WTC11 (cell line): ENCODE results near the gene DPY30. TPM values are rescaled to one million over a fixed set of nuclear protein-coding genes. Genes with fewer than 3 reads are reported as not detected.
"Not testable (repeated sequence)": the region's sequence is repeated elsewhere in the genome, so short reads cannot be mapped to it uniquely, and the experiment has no call there.

ENCODE experiments used
- ATAC-seq: fragments of 200-7000 bp; cut with Tn5 transposase; 2 replicates; pipeline ENCODE4 v1.10.0; 2021; ENCODE audit warnings: mild to moderate bottlenecking, moderate library complexity
- CTCF ChIA-PET: fragments of 300-600 bp; sonication (Branson Sonifier 250); formaldehyde crosslinking; loops from one replicate; lab custom pipeline; 2021; ENCODE audit warnings: antibody characterized with exemption; lab: Charles Lee
- POLR2A ChIA-PET: fragments of 350-600 bp; sonication (Branson Sonifier 250); formaldehyde crosslinking; loops from one replicate; lab custom pipeline; 2021; ENCODE audit warnings: antibody characterized with exemption; lab: Charles Lee
- DNase-seq: peaks from one replicate; pipeline ENCODE4 v3.0.0; 2021; ENCODE audit warnings: low spot score
- H3K27ac Mint-ChIP-seq: 2 replicates; pipeline ENCODE4 v1.8.0; 2021; ENCODE audit warnings: mixed read lengths
- H3K27me3 Mint-ChIP-seq: 2 replicates; pipeline ENCODE4 v1.8.0; 2021; ENCODE audit warnings: low read depth, mild to moderate bottlenecking, moderate library complexity, mixed read lengths
- H3K36me3 Mint-ChIP-seq: 2 replicates; pipeline ENCODE4 v1.8.0; 2021; ENCODE audit warnings: mixed read lengths
- H3K4me1 Mint-ChIP-seq: 2 replicates; pipeline ENCODE4 v1.8.0; 2022; ENCODE audit warnings: mixed read lengths
- H3K4me3 Mint-ChIP-seq: 2 replicates; pipeline ENCODE4 v1.8.0; 2021; ENCODE audit warnings: mild to moderate bottlenecking, moderate library complexity, mixed read lengths
- H3K9me3 Mint-ChIP-seq: 2 replicates; pipeline ENCODE4 v1.8.0; 2021; ENCODE audit warnings: mixed read lengths
- EMX1 ChIP-seq: fragments of 250-450 bp; sonication (Bioruptor Pico); IDR thresholded peaks from 2 replicates; pipeline ENCODE4 v1.8.0; 2021; ENCODE audit warnings: mild to moderate bottlenecking
- ESRRA ChIP-seq: sonication (generic); formaldehyde crosslinking; IDR thresholded peaks from 2 replicates; pipeline ENCODE4 v1.8.1; 2022; ENCODE audit warnings: mild to moderate bottlenecking, missing genetic modification reagents, borderline replicate concordance
- HMGA2 ChIP-seq: fragments of 250-450 bp; sonication (Bioruptor Pico); IDR thresholded peaks from 2 replicates; pipeline ENCODE4 v1.4.0; 2021; ENCODE audit warnings: mild to moderate bottlenecking, moderate library complexity
- MYBL2 ChIP-seq: sonication (generic); formaldehyde crosslinking; IDR thresholded peaks from 2 replicates; pipeline ENCODE4 v1.8.1; 2023; ENCODE audit warnings: mild to moderate bottlenecking, moderate library complexity, missing genetic modification reagents
- NR2C2 ChIP-seq: sonication (generic); formaldehyde crosslinking; IDR thresholded peaks from 2 replicates; pipeline ENCODE4 v1.8.0; 2022; ENCODE audit warnings: mild to moderate bottlenecking, missing genetic modification reagents
- SOX15 ChIP-seq: fragments of 250-450 bp; sonication (Bioruptor Pico); IDR thresholded peaks from 2 replicates; pipeline ENCODE4 v1.9.0; 2021; ENCODE audit warnings: mild to moderate bottlenecking
- TEAD4 ChIP-seq: sonication (generic); formaldehyde crosslinking; IDR thresholded peaks from 2 replicates; pipeline ENCODE4 v1.8.0; 2022; ENCODE audit warnings: mild to moderate bottlenecking, missing genetic modification reagents
- ZNF416 ChIP-seq: fragments of 250-450 bp; sonication (Bioruptor Pico); IDR thresholded peaks from 2 replicates; pipeline ENCODE4 v1.9.0; 2021; ENCODE audit warnings: mild to moderate bottlenecking, inconsistent platforms
- total RNA-seq: library from RNA; stranded (reverse); gene quantifications from 3 replicates; pipeline ENCODE4 v1.2.3, GENCODE V29; 2021
- TF ChIP-seq, protein P1 (sequence below): sonication (generic); formaldehyde crosslinking; IDR thresholded peaks from 2 replicates; pipeline ENCODE4 v1.8.0; 2023; ENCODE audit warnings: mild to moderate bottlenecking, missing genetic modification reagents
- TF ChIP-seq, protein P2 (sequence below): fragments of 250-450 bp; sonication (Bioruptor Pico); IDR thresholded peaks from 2 replicates; pipeline ENCODE4 v1.8.0; 2021; ENCODE audit warnings: mild to moderate bottlenecking
- TF ChIP-seq, protein P3 (sequence below): sonication (generic); formaldehyde crosslinking; conservative IDR thresholded peaks from 2 replicates; pipeline ENCODE4 v1.8.1; 2023; ENCODE audit warnings: mild to moderate bottlenecking, low read depth, missing genetic modification reagents, moderate library complexity
- TF ChIP-seq, protein P4 (sequence below): sonication (generic); formaldehyde crosslinking; IDR thresholded peaks from 2 replicates; pipeline ENCODE4 v1.8.0; 2023; ENCODE audit warnings: missing genetic modification reagents
- TF ChIP-seq, protein P5 (sequence below): fragments of 200-600 bp; IDR thresholded peaks from 2 replicates; pipeline ENCODE4 v1.8.0; 2022; ENCODE audit warnings: antibody characterized with exemption
- TF ChIP-seq, protein P6 (sequence below): sonication (generic); formaldehyde crosslinking; IDR thresholded peaks from 2 replicates; pipeline ENCODE4 v1.8.0; 2022; ENCODE audit warnings: missing genetic modification reagents

The DPY30 gene
- total RNA-seq, 1 experiment from 2014 or later: 116 TPM

DNA sequence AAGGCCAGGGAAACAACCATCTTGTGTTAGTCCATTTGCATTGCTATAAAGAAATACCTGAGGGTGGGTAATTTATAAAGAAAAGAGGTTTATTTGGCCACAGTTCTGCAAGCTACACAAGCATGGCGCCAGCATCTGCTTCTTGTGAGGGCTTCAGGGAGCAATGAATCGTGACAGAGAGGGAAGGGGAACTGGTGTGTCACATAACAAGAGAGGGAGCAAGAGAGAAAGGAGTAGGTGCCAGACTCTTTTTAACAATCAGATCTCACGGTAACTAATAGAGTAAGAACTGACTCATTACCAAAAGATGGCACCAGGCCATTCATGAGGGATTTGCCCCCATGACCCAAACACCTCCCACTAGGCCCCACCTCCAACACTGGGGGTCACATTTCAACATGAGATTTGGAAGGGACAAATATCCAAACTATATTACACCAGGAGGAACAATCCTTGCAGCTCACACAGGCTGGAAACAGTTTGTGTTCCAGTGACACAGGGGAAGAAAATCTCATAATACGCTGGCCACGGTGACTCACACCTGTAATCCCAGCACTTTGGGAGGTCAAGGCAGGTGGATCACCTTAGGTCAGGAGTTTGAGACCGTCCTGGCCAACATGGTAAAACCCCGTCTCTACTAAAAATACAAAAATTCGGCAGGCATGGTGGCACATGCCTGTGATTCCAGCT is 5.3 kb downstream of the DPY30 start:
- ATAC-seq, POLR2A ChIA-PET, H3K4me1 Mint-ChIP-seq, H3K27me3 Mint-ChIP-seq, H3K4me3 Mint-ChIP-seq, DNase-seq, H3K9me3 Mint-ChIP-seq: not testable (repeated sequence)
- peak overlapping the region; percentile 54 for H3K27ac Mint-ChIP-seq
- CTCF ChIA-PET: interaction anchor here (1.1 kb wide), 1 partner anchor 147 kb away, joined by 3 read pairs; no protein-coding TSS in a partner anchor
- peaks cover 28% of the 10 kb centered on the region for H3K36me3 Mint-ChIP-seq

DNA sequence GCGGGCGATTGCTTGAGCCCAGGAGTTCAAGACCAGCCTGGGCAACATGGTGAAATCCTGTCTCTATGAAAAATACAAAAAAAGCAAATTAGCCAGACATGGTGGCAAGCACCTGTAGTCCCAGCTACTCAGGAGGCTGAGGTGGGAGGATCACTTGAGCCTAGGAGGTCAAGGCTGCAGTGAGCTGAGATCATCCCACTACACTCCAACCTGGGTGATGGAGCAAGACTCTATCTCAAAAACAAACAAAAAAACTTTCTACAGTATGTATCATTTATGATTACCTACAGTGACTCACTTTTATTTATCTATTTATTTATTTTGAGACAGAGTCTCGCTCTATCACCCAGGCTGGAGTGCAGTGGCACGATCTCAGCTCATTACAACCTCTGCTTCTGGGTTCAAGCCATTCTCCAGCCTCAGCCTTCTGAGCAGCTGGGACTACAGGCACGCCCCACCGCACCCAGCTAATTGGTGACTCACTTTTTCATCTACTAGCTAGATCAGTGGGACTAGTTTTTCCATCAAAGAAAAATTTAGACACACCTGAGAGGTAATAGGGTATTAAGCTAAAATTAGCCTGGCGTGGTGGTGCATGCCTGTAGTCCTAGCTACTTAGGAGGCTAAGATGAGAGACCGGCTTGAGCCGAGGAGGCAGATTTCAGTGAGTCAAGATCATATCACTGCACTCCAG is 20.7 kb downstream of the DPY30 start:
- CTCF ChIA-PET, ATAC-seq: not testable (repeated sequence)
- peaks cover 32% of the 10 kb centered on the region for H3K36me3 Mint-ChIP-seq

DNA sequence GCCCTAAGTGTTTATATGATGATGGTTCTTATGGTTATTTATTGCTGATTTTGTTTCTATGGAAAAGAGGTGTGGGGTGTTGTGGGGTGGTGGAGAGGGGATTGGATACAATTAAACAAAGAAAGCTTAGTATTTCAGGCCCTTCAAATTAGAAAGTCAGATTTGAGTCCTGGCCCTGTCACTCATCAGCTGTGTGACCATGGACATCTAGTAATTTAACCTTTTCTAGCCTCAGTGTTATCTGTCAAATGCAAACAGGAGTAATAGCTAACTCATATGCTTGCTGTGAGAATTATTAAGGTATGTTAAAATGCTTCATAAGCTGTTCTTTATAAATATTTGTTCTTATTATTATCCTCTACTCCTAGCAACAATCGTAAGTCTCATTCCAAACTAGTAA is 26.7 kb downstream of the DPY30 start:
- H3K4me3 Mint-ChIP-seq: no peak overlapping the region

More for the DNA sequence above, 20.7 kb downstream of the DPY30 start:
- DNase-seq, H3K4me1 Mint-ChIP-seq, H3K9me3 Mint-ChIP-seq, H3K4me3 Mint-ChIP-seq, H3K27ac Mint-ChIP-seq, H3K27me3 Mint-ChIP-seq, POLR2A ChIA-PET: not testable (repeated sequence)

More for the DNA sequence above, 26.7 kb downstream of the DPY30 start:
- Mint-ChIP-seq H3K27ac (no peak overlapping the region; the same call in 1 of the 2 replicates), H3K27me3 (no peaks in the 10 kb centered on the region), H3K9me3 (no peaks in the 10 kb centered on the region), H3K36me3 (peaks cover 17% of the 10 kb centered on the region), H3K4me1 (peaks cover 23% of the 10 kb centered on the region)
- DNase-seq (no peak), ATAC-seq (no peak)
- CTCF ChIA-PET: interaction anchor here (1.1 kb wide), 1 partner anchor 126 kb away, joined by 5 read pairs; no protein-coding TSS in a partner anchor
- no peak for TF ChIP-seq MYBL2 (CRISPR knock-in tag)
- TF ChIP-seq ZNF416 (CRISPR knock-in tag): no peak
- TF ChIP-seq, protein P1, sequence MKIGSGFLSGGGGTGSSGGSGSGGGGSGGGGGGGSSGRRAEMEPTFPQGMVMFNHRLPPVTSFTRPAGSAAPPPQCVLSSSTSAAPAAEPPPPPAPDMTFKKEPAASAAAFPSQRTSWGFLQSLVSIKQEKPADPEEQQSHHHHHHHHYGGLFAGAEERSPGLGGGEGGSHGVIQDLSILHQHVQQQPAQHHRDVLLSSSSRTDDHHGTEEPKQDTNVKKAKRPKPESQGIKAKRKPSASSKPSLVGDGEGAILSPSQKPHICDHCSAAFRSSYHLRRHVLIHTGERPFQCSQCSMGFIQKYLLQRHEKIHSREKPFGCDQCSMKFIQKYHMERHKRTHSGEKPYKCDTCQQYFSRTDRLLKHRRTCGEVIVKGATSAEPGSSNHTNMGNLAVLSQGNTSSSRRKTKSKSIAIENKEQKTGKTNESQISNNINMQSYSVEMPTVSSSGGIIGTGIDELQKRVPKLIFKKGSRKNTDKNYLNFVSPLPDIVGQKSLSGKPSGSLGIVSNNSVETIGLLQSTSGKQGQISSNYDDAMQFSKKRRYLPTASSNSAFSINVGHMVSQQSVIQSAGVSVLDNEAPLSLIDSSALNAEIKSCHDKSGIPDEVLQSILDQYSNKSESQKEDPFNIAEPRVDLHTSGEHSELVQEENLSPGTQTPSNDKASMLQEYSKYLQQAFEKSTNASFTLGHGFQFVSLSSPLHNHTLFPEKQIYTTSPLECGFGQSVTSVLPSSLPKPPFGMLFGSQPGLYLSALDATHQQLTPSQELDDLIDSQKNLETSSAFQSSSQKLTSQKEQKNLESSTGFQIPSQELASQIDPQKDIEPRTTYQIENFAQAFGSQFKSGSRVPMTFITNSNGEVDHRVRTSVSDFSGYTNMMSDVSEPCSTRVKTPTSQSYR (CRISPR knock-in tag): no peak
- no peak for TF ChIP-seq TEAD4 (CRISPR knock-in tag)
- no peak for TF ChIP-seq EMX1 (CRISPR knock-in tag)
- TF ChIP-seq, protein P2, sequence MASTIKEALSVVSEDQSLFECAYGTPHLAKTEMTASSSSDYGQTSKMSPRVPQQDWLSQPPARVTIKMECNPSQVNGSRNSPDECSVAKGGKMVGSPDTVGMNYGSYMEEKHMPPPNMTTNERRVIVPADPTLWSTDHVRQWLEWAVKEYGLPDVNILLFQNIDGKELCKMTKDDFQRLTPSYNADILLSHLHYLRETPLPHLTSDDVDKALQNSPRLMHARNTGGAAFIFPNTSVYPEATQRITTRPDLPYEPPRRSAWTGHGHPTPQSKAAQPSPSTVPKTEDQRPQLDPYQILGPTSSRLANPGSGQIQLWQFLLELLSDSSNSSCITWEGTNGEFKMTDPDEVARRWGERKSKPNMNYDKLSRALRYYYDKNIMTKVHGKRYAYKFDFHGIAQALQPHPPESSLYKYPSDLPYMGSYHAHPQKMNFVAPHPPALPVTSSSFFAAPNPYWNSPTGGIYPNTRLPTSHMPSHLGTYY (CRISPR knock-in tag): no peak
- TF ChIP-seq, protein P3, sequence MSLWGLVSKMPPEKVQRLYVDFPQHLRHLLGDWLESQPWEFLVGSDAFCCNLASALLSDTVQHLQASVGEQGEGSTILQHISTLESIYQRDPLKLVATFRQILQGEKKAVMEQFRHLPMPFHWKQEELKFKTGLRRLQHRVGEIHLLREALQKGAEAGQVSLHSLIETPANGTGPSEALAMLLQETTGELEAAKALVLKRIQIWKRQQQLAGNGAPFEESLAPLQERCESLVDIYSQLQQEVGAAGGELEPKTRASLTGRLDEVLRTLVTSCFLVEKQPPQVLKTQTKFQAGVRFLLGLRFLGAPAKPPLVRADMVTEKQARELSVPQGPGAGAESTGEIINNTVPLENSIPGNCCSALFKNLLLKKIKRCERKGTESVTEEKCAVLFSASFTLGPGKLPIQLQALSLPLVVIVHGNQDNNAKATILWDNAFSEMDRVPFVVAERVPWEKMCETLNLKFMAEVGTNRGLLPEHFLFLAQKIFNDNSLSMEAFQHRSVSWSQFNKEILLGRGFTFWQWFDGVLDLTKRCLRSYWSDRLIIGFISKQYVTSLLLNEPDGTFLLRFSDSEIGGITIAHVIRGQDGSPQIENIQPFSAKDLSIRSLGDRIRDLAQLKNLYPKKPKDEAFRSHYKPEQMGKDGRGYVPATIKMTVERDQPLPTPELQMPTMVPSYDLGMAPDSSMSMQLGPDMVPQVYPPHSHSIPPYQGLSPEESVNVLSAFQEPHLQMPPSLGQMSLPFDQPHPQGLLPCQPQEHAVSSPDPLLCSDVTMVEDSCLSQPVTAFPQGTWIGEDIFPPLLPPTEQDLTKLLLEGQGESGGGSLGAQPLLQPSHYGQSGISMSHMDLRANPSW (CRISPR knock-in tag): no peak
- TF ChIP-seq, protein P4, sequence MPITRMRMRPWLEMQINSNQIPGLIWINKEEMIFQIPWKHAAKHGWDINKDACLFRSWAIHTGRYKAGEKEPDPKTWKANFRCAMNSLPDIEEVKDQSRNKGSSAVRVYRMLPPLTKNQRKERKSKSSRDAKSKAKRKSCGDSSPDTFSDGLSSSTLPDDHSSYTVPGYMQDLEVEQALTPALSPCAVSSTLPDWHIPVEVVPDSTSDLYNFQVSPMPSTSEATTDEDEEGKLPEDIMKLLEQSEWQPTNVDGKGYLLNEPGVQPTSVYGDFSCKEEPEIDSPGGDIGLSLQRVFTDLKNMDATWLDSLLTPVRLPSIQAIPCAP: no peak
- TF ChIP-seq, protein P5, sequence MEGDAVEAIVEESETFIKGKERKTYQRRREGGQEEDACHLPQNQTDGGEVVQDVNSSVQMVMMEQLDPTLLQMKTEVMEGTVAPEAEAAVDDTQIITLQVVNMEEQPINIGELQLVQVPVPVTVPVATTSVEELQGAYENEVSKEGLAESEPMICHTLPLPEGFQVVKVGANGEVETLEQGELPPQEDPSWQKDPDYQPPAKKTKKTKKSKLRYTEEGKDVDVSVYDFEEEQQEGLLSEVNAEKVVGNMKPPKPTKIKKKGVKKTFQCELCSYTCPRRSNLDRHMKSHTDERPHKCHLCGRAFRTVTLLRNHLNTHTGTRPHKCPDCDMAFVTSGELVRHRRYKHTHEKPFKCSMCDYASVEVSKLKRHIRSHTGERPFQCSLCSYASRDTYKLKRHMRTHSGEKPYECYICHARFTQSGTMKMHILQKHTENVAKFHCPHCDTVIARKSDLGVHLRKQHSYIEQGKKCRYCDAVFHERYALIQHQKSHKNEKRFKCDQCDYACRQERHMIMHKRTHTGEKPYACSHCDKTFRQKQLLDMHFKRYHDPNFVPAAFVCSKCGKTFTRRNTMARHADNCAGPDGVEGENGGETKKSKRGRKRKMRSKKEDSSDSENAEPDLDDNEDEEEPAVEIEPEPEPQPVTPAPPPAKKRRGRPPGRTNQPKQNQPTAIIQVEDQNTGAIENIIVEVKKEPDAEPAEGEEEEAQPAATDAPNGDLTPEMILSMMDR: no peak
- TF ChIP-seq, protein P6, sequence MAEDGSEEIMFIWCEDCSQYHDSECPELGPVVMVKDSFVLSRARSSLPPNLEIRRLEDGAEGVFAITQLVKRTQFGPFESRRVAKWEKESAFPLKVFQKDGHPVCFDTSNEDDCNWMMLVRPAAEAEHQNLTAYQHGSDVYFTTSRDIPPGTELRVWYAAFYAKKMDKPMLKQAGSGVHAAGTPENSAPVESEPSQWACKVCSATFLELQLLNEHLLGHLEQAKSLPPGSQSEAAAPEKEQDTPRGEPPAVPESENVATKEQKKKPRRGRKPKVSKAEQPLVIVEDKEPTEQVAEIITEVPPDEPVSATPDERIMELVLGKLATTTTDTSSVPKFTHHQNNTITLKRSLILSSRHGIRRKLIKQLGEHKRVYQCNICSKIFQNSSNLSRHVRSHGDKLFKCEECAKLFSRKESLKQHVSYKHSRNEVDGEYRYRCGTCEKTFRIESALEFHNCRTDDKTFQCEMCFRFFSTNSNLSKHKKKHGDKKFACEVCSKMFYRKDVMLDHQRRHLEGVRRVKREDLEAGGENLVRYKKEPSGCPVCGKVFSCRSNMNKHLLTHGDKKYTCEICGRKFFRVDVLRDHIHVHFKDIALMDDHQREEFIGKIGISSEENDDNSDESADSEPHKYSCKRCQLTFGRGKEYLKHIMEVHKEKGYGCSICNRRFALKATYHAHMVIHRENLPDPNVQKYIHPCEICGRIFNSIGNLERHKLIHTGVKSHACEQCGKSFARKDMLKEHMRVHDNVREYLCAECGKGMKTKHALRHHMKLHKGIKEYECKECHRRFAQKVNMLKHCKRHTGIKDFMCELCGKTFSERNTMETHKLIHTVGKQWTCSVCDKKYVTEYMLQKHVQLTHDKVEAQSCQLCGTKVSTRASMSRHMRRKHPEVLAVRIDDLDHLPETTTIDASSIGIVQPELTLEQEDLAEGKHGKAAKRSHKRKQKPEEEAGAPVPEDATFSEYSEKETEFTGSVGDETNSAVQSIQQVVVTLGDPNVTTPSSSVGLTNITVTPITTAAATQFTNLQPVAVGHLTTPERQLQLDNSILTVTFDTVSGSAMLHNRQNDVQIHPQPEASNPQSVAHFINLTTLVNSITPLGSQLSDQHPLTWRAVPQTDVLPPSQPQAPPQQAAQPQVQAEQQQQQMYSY (CRISPR knock-in tag): no peak
- TF ChIP-seq ESRRA (CRISPR knock-in tag): no peak
- no peak for TF ChIP-seq NR2C2
- no peak for TF ChIP-seq HMGA2
- no peak for TF ChIP-seq SOX15
- POLR2A ChIA-PET: interaction anchor here (1.1 kb wide), 1 partner anchor 27 kb away, joined by 4 read pairs; the partner anchor contains the start of gene DPY30
